KBM-7 (cell line): ENCODE data around the gene KCTD15.
A peak's percentile ranks its signal among the peaks of the same experiment; 100 is the strongest.

Experiments
- DNase-seq: peaks from one replicate; pipeline ENCODE4 v3.0.0-alpha.2; 2015
- in situ Hi-C: fragments of 300-500 bp; cut with MboI; formaldehyde crosslinking; loops from 2 replicates; pipeline ENCODE4 v1.14.3; 2020; ENCODE audit warnings: low sequenced_read_pairs, low pct_unique_long_range_greater_than_20kb, mixed read lengths

The KCTD15 gene

GRCh38 chr19:33784432-33784831, 12.2 kb upstream of the KCTD15 start:
- no peak for DNase-seq
- in situ Hi-C loops: no loop called here

- in situ Hi-C loops: no loop called here
- DNase-seq: no peak
Measured at GRCh38 chr19:33785795-33786194, 10.9 kb upstream of the KCTD15 start.

DNA sequence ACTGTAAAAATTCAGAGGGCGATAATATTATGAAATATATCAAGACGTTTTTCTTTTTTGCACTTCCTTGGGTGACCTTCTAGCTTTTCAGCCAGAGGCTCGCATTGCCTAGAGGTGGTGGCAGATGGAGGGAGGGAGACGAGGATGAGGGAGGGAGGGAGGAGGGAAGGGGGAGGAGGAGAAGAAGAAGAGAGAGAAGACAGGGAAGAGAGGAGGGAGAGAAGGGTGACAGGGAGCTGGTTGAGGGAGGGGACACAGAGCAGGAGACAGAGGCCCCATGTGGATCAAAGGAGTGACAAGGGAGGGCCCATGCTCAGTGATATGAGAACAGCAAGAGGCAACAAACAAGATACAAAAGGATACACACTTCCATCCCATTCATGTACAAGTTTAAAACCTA, 8.0 kb upstream of the KCTD15 start:
- no peak for DNase-seq
- in situ Hi-C loops: no loop called here

- in situ Hi-C loops: no loop called here
- no peak for DNase-seq
Measured at GRCh38 chr19:33789344-33789743, 7.3 kb upstream of the KCTD15 start.

- in situ Hi-C loops: no loop called here
- no peak for DNase-seq
Measured at GRCh38 chr19:33794683-33795369, 1.8 kb upstream of the KCTD15 start.

DNA sequence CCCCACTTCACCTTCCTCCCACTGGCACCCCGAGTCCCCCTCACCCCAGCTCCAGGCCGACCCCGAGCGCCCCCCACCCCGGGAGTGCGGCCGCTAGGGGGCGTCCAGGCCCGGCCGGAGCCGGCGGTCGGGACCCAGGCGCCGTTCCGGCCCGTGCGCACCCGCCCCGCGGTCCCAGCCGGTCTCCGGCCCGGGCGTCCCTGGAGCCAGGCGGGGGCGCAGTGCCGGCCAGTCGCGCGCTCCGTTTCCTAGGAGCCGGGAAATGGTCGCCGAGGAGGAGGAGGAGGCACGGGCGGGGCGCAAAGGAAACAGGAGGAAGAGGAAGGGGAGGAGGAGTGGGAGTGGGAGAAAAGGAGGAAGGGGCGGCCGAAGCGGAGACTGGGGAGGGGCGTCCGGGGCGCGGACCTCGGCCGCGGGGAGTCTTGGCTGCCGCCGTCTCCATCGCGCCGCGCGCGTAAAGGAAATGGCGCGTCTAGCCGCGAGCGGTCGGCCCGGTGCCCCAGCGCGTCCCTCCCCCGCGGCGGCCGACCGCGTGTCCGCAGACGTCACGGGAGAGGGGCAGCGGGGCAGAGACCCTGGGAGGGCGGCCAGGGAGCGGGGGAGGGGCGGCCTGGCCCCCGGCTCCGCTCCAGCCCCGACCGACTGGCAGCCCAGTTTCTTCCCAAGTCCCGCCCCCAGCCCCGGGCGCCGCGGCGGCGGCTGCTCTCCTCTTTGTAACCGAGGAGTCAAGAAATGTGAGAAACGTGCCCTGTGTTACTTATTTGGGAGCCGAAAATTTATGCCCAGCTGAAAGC, 1.1 kb upstream of the KCTD15 start:
- in situ Hi-C loops: no loop called here
- peak; percentile 82 for DNase-seq

- no peak for DNase-seq
- in situ Hi-C loops: no loop called here
Measured at GRCh38 chr19:33797802-33798671, 1.4 kb downstream of the KCTD15 start.

GRCh38 chr19:33798681-33799111, 2.0 kb downstream of the KCTD15 start:
- in situ Hi-C loops: no loop called here
- DNase-seq: no peak

DNA sequence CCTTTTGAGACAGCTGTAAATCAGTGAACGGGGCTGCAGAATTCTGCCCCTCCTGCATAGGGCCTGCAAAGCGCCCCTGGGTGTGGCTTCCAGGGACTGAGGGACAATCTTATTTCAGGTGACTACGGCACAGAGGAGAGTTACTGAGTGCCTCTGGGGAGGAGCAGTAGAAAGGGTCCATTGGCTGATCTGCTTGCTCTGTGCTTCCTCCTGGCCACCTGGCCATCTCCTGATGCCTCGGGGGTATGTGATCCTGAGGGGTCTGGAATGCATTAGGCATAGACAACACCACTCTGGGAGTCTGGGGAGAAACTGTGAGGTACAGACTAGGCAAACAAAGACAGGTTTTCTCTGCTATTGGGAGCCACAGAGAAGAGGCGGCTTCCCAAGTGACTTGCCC, 2.8 kb downstream of the KCTD15 start:
- in situ Hi-C loops: no loop called here
- DNase-seq: no peak

- in situ Hi-C loops: no loop called here
- no peak for DNase-seq
Measured at GRCh38 chr19:33800012-33800680, 3.5 kb downstream of the KCTD15 start.

GRCh38 chr19:33801411-33801810, 4.7 kb downstream of the KCTD15 start:
- in situ Hi-C loops: no loop called here

GRCh38 chr19:33802001-33802400, 5.3 kb downstream of the KCTD15 start:
- no peak for DNase-seq
- in situ Hi-C loops: no loop called here

More at GRCh38 chr19:33801411-33801810, 4.7 kb downstream of the KCTD15 start:
- DNase-seq: no peak

DNA sequence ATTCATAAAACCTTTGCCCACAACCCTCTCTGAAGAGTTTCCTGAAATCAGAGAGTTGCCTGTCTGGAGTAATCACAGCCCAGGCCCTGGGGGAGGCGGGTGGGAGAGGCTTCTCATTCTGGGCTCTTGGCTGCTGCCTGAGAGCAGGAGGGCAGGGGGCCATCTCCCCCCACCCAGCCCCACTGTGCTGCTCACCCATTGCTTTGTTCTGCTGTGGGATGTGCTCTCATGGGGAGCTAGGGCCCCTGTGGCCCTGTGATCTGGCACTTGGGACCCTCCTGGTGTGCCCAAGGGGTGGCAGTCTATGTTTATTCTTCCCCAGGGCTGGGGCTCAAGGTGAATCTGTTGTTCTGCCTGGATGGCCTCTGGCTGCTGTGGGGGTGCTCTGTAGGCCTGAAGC, 6.1 kb downstream of the KCTD15 start:
- DNase-seq: no peak
- in situ Hi-C loops: no loop called here

- DNase-seq: no peak
- in situ Hi-C loops: no loop called here
Measured at GRCh38 chr19:33803383-33803782, 6.7 kb downstream of the KCTD15 start.

DNA sequence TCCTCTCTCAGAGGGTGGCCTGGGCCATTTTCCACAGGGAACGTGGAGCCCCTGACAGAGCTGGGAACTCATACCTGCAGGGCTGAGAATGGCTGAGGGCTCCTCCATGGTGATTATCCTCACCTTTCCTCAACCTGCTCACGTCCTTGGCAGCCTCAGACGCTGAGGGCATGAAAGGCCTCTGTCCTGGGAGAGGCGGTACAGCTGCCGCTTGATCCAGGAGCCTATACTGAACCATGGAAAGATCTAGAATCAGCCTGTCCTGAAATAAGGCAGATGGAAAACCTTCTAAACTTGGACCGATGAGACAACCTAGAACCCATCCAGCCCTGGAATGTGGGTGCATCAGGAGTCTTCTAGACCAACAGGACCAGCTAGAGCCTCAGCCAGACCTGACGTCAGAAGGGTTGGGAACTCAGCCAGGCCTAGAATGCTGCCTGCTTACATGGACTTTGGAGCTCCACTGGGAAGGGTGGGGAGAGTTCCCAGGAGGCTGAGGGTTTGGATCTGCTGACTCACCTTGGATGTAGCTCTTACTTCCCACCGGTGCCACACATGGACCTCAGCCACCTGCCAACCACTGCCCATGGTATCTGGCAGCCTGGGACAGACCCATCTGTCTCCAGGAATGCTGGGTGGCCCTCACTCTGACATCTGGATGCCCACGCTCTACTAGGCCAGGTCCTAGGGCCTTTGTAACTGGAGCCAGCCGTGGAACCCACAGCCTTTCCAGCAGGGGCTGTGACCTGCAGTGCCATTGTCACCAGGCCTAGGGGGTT, 7.5 kb downstream of the KCTD15 start:
- in situ Hi-C loops: no loop called here
- no peak for DNase-seq

- no peak for DNase-seq
- in situ Hi-C loops: no loop called here
Measured at GRCh38 chr19:33805313-33805712, 8.6 kb downstream of the KCTD15 start.

DNA sequence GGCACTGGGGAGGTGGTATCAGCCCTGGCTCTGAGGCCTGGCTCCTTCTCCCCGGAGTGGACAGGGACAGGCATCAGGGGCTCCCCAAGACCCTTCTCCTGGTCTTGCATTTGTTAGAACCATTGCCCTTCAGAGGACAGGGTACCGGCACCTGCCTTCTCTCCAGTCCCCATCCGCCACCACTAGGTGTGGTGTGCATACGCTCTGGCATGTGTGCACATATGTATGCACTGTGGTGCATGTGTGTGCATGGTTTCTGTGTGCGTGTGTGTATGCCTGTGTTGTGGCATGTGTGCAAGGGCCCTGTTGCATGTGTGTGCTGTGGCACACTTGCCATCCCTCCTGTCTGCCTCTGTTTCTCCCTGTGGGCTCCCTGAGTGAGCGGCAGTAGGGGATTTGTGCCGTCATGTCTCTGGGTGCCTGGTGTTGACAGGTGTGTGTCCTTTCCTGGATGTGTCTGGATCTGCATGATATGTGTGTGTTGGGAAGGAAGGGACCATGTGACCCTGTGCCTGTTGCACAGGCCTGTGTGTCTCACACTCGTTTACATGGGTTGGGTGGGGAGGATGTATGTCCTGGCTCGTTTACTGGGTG, 9.3 kb downstream of the KCTD15 start:
- no peak for DNase-seq
- in situ Hi-C loops: no loop called here

DNA sequence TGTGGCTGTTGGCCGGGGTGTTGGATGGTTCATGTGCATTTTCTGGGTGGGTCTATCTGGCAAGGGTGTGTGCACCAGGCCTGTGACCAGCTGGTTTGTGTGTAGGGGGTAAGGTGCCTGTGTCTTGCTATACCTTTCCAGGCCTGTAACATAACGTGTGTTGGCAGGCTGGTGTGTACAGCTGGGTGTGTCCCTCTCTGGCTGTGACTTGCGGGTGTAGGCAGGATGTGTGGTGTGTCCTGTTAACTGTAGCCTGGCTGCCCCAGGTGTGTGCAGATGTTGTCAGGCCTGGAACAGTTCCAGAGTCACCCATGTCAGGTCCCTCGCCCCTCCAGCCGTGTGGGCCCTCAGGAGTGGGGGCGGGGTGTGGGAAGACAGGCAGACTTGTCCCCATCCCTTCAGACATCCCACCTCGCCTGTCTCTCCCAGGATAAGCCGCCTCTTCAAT, 9.8 kb downstream of the KCTD15 start:
- in situ Hi-C loops: no loop called here
- no peak for DNase-seq
